Caco-2 (cell line): ENCODE measurements around the gene KDM5A. TPM values are rescaled to one million over a fixed set of nuclear protein-coding genes. Genes with fewer than 3 reads are reported as not detected.

Experiments
- BruUV-seq: library from RNA; stranded (reverse); fragments of 400-500 nt; replicated peaks from 2 replicates; lab custom pipeline; 2021; lab: Mats Ljungman, UMichigan
- CTCF ChIA-PET: fragments of 300-600 bp; sonication (Branson Sonifier 250); formaldehyde crosslinking; loops from one replicate; lab custom pipeline; 2022; ENCODE audit warnings: antibody characterized with exemption; lab: Charles Lee
- POLR2A ChIA-PET: fragments of 300-600 bp; sonication (Branson Sonifier 250); formaldehyde crosslinking; loops from one replicate; lab custom pipeline; 2022; ENCODE audit warnings: antibody characterized with exemption; lab: Charles Lee
- DNase-seq, 2 experiments: peaks; one replicate each; pipeline versions ENCODE4 v3.0.0 to v3.0.0-alpha.2; 2020 to 2022
- H3K27me3 ChIP-seq: replicated peaks from 2 replicates; pipeline ENCODE4 v1.6.0; 2011; ENCODE audit warnings: low read length; ENCODE audit not compliant: control insufficient read depth, insufficient read depth
- H3K36me3 ChIP-seq: 2 replicates; pipeline ENCODE4 v1.5.1; 2011; ENCODE audit warnings: low read length; ENCODE audit not compliant: control insufficient read depth, insufficient read depth
- H3K4me1 ChIP-seq: fragments of 250-450 bp; sonication (Bioruptor Pico); 2 replicates; pipeline ENCODE4 v1.5.1; 2020; ENCODE audit warnings: mild to moderate bottlenecking
- H3K4me3 ChIP-seq: 2 replicates; pipeline ENCODE4 v1.5.1; 2011; ENCODE audit warnings: low read depth, mild to moderate bottlenecking, control low read depth, low read length
- H3K9me3 ChIP-seq: fragments of 250-450 bp; sonication (Bioruptor Pico); 2 replicates; pipeline ENCODE4 v1.5.1; 2020; ENCODE audit warnings: mild to moderate bottlenecking, moderate library complexity
- H3K27ac Mint-ChIP-seq: one replicate; pipeline ENCODE4 v1.8.0; 2022; ENCODE audit warnings: mixed read lengths; ENCODE audit not compliant: unreplicated experiment
- H3K27me3 Mint-ChIP-seq: one replicate; pipeline ENCODE4 v1.8.0; 2022; ENCODE audit warnings: mixed read lengths; ENCODE audit not compliant: insufficient read depth, unreplicated experiment
- H3K36me3 Mint-ChIP-seq: one replicate; pipeline ENCODE4 v1.8.0; 2022; ENCODE audit warnings: mild to moderate bottlenecking, mixed read lengths; ENCODE audit not compliant: insufficient read depth, unreplicated experiment
- H3K4me1 Mint-ChIP-seq: one replicate; pipeline ENCODE4 v1.8.0; 2022; ENCODE audit warnings: low read depth, mixed read lengths; ENCODE audit not compliant: unreplicated experiment
- H3K4me3 Mint-ChIP-seq: one replicate; pipeline ENCODE4 v1.8.0; 2022; ENCODE audit warnings: mild to moderate bottlenecking, moderate library complexity, mixed read lengths; ENCODE audit not compliant: unreplicated experiment
- H3K9me3 Mint-ChIP-seq: one replicate; pipeline ENCODE4 v1.8.0; 2022; ENCODE audit warnings: mixed read lengths; ENCODE audit not compliant: unreplicated experiment
- CTCF ChIP-seq, 2 experiments: fragments of 200-600 bp in 1 of 2; IDR thresholded peaks; 1 replicate in 1 of 2; 2 replicates in 1 of 2; pipeline versions ENCODE4 v1.5.1 to v1.8.0; 2011 to 2022; ENCODE audit warnings: antibody characterized with exemption in 1 of 2, control low read depth in 1 of 2, inconsistent platforms in 1 of 2, low read depth in 1 of 2, low read length in 1 of 2, mild to moderate bottlenecking in 1 of 2, moderate library complexity in 1 of 2; ENCODE audit not compliant: insufficient read depth in 1 of 2, severe bottlenecking in 1 of 2, unreplicated experiment in 1 of 2
- intact Hi-C: fragments of 100-400 bp; cut with micrococcal nuclease; formaldehyde crosslinking; loops from one replicate; pipeline ENCODE4 v1.10.0; 2022; ENCODE audit not compliant: unreplicated experiment
- total RNA-seq: library from RNA; stranded (reverse); gene quantifications from 2 replicates; pipeline ENCODE4 v1.2.3, GENCODE V29; 2022

The KDM5A gene
- total RNA-seq, 1 experiment from 2014 or later = 72.7 TPM

DNA sequence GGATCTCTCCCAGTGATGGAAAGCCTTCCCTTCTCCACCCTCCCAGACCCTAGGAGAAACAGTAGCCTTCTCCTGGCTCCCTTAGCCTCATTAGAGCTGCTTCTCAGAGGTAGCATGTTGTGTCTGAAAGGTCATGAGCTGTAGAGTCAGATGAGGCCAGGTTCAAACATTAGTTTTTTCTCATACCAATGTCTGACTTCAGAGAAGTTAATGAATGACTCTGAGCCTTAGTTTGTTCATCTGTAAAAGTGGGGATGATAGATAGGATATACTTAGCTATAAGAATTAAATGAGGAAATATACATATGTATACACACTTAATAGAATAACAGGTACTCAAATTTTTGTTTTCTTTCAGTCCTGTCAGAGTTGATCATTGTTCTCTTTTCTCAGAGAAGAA, 127.0 kb downstream of the KDM5A start:
- TF ChIP-seq CTCF (IDR thresholded peaks at IDR 0.05; ENCODE audit: insufficient read depth in 1 of 2, low read depth in 1 of 2, low read length in 1 of 2, severe bottlenecking in 1 of 2, unreplicated experiment in 1 of 2) = no peak
- Histone ChIP-seq H3K9me3 (no peaks in the 10 kb centered on the region), H3K4me3 (no peak overlapping the region), H3K4me1 (no peaks in the 10 kb centered on the region), H3K27me3 (no peaks in the 10 kb centered on the region), H3K36me3 (no peaks in the 10 kb centered on the region)
- Mint-ChIP-seq H3K4me1 (peaks cover 11% of the 10 kb centered on the region), H3K36me3 (no peaks in the 10 kb centered on the region), H3K27me3 (peaks cover 23% of the 10 kb centered on the region), H3K9me3 (no peaks in the 10 kb centered on the region), H3K4me3 (no peak overlapping the region), H3K27ac (no peak overlapping the region)
- ChIA-PET CTCF (no interaction called here), POLR2A (no interaction called here)
- intact Hi-C loops = loop anchor here (5.0 kb wide), 1 partner anchor 285 kb away; no protein-coding TSS in a partner anchor
- no peak for DNase-seq
- no TSS peak for BruUV-seq

DNA sequence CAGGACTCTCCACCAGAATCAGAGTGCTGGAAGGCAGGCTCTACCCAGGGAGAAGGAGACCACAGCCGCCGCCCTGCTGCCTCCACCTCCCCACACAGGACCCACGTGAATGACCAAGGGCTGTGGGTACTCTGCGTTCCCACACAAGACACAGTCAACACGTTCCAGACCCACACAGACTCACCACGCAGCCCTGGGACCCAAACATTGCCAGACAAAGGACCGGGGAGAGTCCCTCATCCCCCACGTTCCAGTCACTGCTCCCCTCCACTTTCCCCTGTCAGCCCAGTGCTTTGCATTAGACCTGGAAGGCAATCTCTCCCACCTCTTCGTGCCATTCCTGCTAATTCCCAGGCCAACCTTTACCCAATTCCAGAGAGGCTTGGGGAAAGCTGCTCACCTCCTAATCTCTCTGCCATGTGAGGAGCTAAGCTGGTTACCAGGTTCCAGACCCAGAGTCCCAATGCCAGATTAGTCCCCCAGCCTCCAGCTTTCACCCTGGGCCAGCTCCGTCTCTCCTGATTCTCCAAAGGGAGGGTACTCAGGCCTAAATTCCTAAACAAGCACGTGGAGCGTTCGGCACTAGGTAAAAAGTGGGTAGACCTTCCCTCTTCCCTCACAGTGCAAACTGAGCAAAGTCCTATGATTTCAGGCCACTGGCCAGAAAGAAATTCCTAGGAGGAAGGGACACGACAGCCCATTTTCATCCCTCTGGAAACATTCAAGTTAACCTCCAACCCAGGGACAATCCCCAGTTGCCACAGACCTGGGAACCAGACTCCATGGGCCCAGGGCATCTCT, 131.4 kb downstream of the KDM5A start:
- Mint-ChIP-seq H3K9me3 (no peaks in the 10 kb centered on the region), H3K4me1 (peaks cover 8% of the 10 kb centered on the region), H3K4me3 (no peak overlapping the region), H3K27ac (no peak overlapping the region), H3K27me3 (peaks cover 17% of the 10 kb centered on the region), H3K36me3 (no peaks in the 10 kb centered on the region)
- Histone ChIP-seq H3K36me3 (no peaks in the 10 kb centered on the region), H3K4me3 (no peak overlapping the region), H3K27me3 (no peaks in the 10 kb centered on the region), H3K4me1 (no peaks in the 10 kb centered on the region), H3K9me3 (no peaks in the 10 kb centered on the region)
- DNase-seq = no peak
- ChIA-PET POLR2A (no interaction called here), CTCF (interaction anchor here (0.7 kb wide), 1 partner anchor 30 kb away, joined by 3 read pairs; no protein-coding TSS in a partner anchor)
- no peak for TF ChIP-seq CTCF (IDR thresholded peaks at IDR 0.05; ENCODE audit: insufficient read depth in 1 of 2, low read depth in 1 of 2, low read length in 1 of 2, severe bottlenecking in 1 of 2, unreplicated experiment in 1 of 2)
- intact Hi-C loops = no loop called here
- BruUV-seq = no TSS peak

DNA sequence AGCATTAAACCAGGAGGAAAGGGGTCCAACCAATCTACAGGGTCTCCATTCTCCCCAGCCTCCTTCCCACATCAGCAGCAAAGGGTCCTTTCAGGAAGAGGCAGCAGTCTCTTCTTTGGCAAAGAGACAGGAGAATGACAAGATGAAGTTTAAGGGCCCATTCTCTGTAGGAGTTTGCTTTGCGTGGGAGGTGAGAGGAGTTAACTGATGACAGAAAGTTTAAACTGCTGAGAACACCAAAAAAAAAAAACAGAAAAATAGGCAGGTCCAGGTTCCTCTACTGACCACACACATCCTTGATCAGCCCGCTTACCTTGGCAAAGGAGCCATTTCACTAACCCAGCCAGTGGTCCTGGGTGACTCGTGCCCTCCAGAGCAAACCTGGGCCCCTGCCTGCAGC, 132.2 kb downstream of the KDM5A start:
- Histone ChIP-seq H3K9me3 (no peaks in the 10 kb centered on the region), H3K4me1 (no peaks in the 10 kb centered on the region), H3K36me3 (no peaks in the 10 kb centered on the region), H3K27me3 (no peaks in the 10 kb centered on the region), H3K4me3 (no peak overlapping the region)
- no peaks in the 10 kb centered on the region for H3K36me3 Mint-ChIP-seq
- H3K27me3 Mint-ChIP-seq = peaks cover 17% of the 10 kb centered on the region
- BruUV-seq = no TSS peak
- no peaks in the 10 kb centered on the region for H3K9me3 Mint-ChIP-seq
- no peak overlapping the region for H3K4me3 Mint-ChIP-seq
- no peak for DNase-seq
- no peak for TF ChIP-seq CTCF (IDR thresholded peaks at IDR 0.05; ENCODE audit: insufficient read depth in 1 of 2, low read depth in 1 of 2, low read length in 1 of 2, severe bottlenecking in 1 of 2, unreplicated experiment in 1 of 2)
- peaks cover under 1% of the 10 kb centered on the region for H3K4me1 Mint-ChIP-seq
- intact Hi-C loops = no loop called here
- CTCF ChIA-PET = interaction anchor here (0.7 kb wide), 1 partner anchor 29 kb away, joined by 3 read pairs; no protein-coding TSS in a partner anchor
- no peak overlapping the region for H3K27ac Mint-ChIP-seq
- POLR2A ChIA-PET = no interaction called here
